Esophagus muscularis mucosa (tissue), 3 donors: ENCODE data around the gene KIF21A.

Source experiments
- CTCF ChIP-seq, 3 experiments: fragments of 200-600 bp in 2 of 3; fragments of 450-650 bp in 1 of 3; sonication (generic) in 2 of 3; IDR thresholded peaks; one replicate each; pipeline ENCODE4 v1.5.1; 2017 to 2019; ENCODE audit warnings: antibody characterized with exemption in 3 of 3, mild to moderate bottlenecking in 2 of 3, moderate library complexity in 1 of 3
- POLR2A ChIP-seq: fragments of 450-650 bp; IDR thresholded peaks from one replicate; pipeline ENCODE4 v1.6.1; 2017; ENCODE audit warnings: antibody characterized with exemption, moderate library complexity, mild to moderate bottlenecking, low read depth

GRCh38 chr12:39441963-39442830 is 723 bp downstream of the KIF21A start:
- TF ChIP-seq POLR2A (no peak), CTCF (IDR thresholded peaks at IDR 0.05) (no peak)
